Body of pancreas (tissue), 4 donors: Measurements from ENCODE around the gene MTMR12.

Experiments used
- CTCF ChIP-seq, 7 experiments: fragments of 450-650 bp in 4 of 7; fragments of 200-600 bp in 3 of 7; sonication (generic) in 3 of 7; IDR thresholded peaks; one replicate each; pipeline ENCODE4 v1.5.1; 2016 to 2019; ENCODE audit warnings: antibody characterized with exemption in 7 of 7
- POLR2A ChIP-seq, 3 donors: fragments of 450-650 bp; IDR thresholded peaks; one replicate each; pipeline ENCODE4 v1.6.1; 2016; ENCODE audit warnings: antibody characterized with exemption in 3 of 3, mild to moderate bottlenecking in 2 of 3

GRCh38 chr5:32332966-32333365 lies 20.2 kb upstream of the MTMR12 start:
- no peak for TF ChIP-seq CTCF (IDR thresholded peaks at IDR 0.05)
- no peak for TF ChIP-seq POLR2A (IDR thresholded peaks at IDR 0.05)
